IMR-90 (cell line): ENCODE data around the gene ICAM4. TPM values are rescaled to one million over a fixed set of nuclear protein-coding genes. Genes with fewer than 3 reads are reported as not detected.

Source experiments
- ATAC-seq: fragments of 200-7000 bp; cut with Tn5 transposase; 2 replicates; pipeline ENCODE4 v1.9.1; 2020; ENCODE audit warnings: low read depth, mild to moderate bottlenecking, moderate library complexity
- BruUV-seq: library from RNA; stranded (reverse); fragments of 400-500 nt; replicated peaks from 2 replicates; lab custom pipeline; 2021; lab: Mats Ljungman, UMichigan
- CTCF ChIA-PET: fragments of 300-600 bp; formaldehyde crosslinking; extraction: SDS; loops from one replicate; lab custom pipeline; 2021; ENCODE audit warnings: antibody characterized with exemption; lab: Yijun Ruan, JAX
- POLR2A ChIA-PET: fragments of 300-600 bp; sonication (Branson Sonifier 250); formaldehyde crosslinking; loops from one replicate; lab custom pipeline; 2022; ENCODE audit warnings: antibody characterized with exemption; ENCODE audit not compliant: unreplicated experiment; lab: Charles Lee
- DNase-seq: peaks from one replicate; pipeline ENCODE4 v3.0.0; 2013
- H2AFZ ChIP-seq: replicated peaks from 2 replicates; pipeline ENCODE3; 2013; ENCODE audit warnings: low read length, mild to moderate bottlenecking; ENCODE audit not compliant: poor library complexity
- H2AK5ac ChIP-seq: 2 replicates; pipeline ENCODE4 v1.6.1; 2013; ENCODE audit warnings: low read depth, low read length, inconsistent platforms
- H2AK9ac ChIP-seq: replicated peaks from 2 replicates; pipeline ENCODE3; 2013; ENCODE audit warnings: mild to moderate bottlenecking, low read depth, low read length, moderate library complexity; ENCODE audit not compliant: poor library complexity
- H2BK120ac ChIP-seq: 2 replicates; pipeline ENCODE4 v1.6.1; 2013; ENCODE audit warnings: low read depth, low read length, inconsistent platforms
- H2BK15ac ChIP-seq: 3 replicates; pipeline ENCODE4 v1.6.1; 2013; ENCODE audit warnings: low read depth, low read length, inconsistent platforms
- H2BK20ac ChIP-seq: 2 replicates; pipeline ENCODE4 v1.6.1; 2013; ENCODE audit warnings: low read depth, mild to moderate bottlenecking, inconsistent platforms, low read length, moderate library complexity
- H2BK5ac ChIP-seq: 2 replicates; pipeline ENCODE4 v1.6.1; 2013; ENCODE audit warnings: mild to moderate bottlenecking, low read depth, low read length, inconsistent platforms; ENCODE audit not compliant: poor library complexity, severe bottlenecking
- H3K14ac ChIP-seq: replicated peaks from 2 replicates; pipeline ENCODE4 v1.6.1; 2013; ENCODE audit warnings: low read depth, low read length, inconsistent platforms
- H3K18ac ChIP-seq: 2 replicates; pipeline ENCODE4 v1.6.1; 2013; ENCODE audit warnings: low read depth, low read length, control low read depth
- H3K23ac ChIP-seq: 2 replicates; pipeline ENCODE4 v1.6.1; 2013; ENCODE audit warnings: low read depth, low read length, inconsistent platforms
- H3K27ac ChIP-seq: 2 replicates; pipeline ENCODE4 v1.5.1; 2013; ENCODE audit warnings: mild to moderate bottlenecking, control low read depth, low read length; ENCODE audit not compliant: insufficient read depth
- H3K27me3 ChIP-seq: 2 replicates; pipeline ENCODE4 v1.6.1; 2013; ENCODE audit warnings: low read length; ENCODE audit not compliant: control insufficient read depth, insufficient read depth
- H3K36me3 ChIP-seq: 2 replicates; pipeline ENCODE4 v1.6.1; 2013; ENCODE audit warnings: low read length, mixed read lengths; ENCODE audit not compliant: control insufficient read depth, insufficient read depth
- H3K4ac ChIP-seq: 2 replicates; pipeline ENCODE4 v1.6.1; 2013; ENCODE audit warnings: low read depth, low read length, inconsistent platforms
- H3K4me1 ChIP-seq: 2 replicates; pipeline ENCODE4 v1.6.1; 2013; ENCODE audit warnings: low read length, mixed read lengths; ENCODE audit not compliant: control insufficient read depth, insufficient read depth
- H3K4me2 ChIP-seq: 2 replicates; pipeline ENCODE4 v1.6.1; 2013; ENCODE audit warnings: low read depth, mild to moderate bottlenecking, control low read depth, low read length, moderate library complexity
- H3K4me3 ChIP-seq: 2 replicates; pipeline ENCODE4 v1.5.1; 2013; ENCODE audit warnings: low read depth, mild to moderate bottlenecking, control low read depth, low read length, moderate library complexity; ENCODE audit not compliant: insufficient read depth
- H3K56ac ChIP-seq: 2 replicates; pipeline ENCODE4 v1.6.1; 2013; ENCODE audit warnings: low read length, inconsistent platforms; ENCODE audit not compliant: insufficient read depth; ENCODE audit errors: extremely low read depth
- H3K79me1 ChIP-seq, 2 experiments: 2 replicates each; pipeline ENCODE4 v1.6.1; 2013; ENCODE audit warnings: low read length in 2 of 2, inconsistent platforms in 1 of 2, low read depth in 1 of 2
- H3K9ac ChIP-seq: 2 replicates; pipeline ENCODE4 v1.6.1; 2013; ENCODE audit warnings: low read depth, low read length, control low read depth
- H3K9me1 ChIP-seq: 2 replicates; pipeline ENCODE4 v1.6.1; 2013; ENCODE audit warnings: low read length, inconsistent platforms; ENCODE audit not compliant: insufficient read depth
- H3K9me3 ChIP-seq: 2 replicates; pipeline ENCODE4 v1.6.1; 2013; ENCODE audit warnings: low read length; ENCODE audit not compliant: control insufficient read depth, insufficient read depth
- H4K20me1 ChIP-seq: 2 replicates; pipeline ENCODE4 v1.6.1; 2013; ENCODE audit warnings: low read length, inconsistent platforms; ENCODE audit not compliant: insufficient read depth
- H4K5ac ChIP-seq: 2 replicates; pipeline ENCODE4 v1.6.1; 2013; ENCODE audit warnings: mild to moderate bottlenecking, low read depth, low read length, control low read depth
- H4K8ac ChIP-seq, 2 experiments: 2 replicates each; pipeline ENCODE4 v1.6.1; 2013; ENCODE audit warnings: low read depth in 2 of 2, low read length in 2 of 2, control low read depth in 1 of 2, inconsistent platforms in 1 of 2
- H4K91ac ChIP-seq: 2 replicates; pipeline ENCODE4 v1.6.1; 2013; ENCODE audit warnings: low read depth, low read length, inconsistent platforms; ENCODE audit not compliant: insufficient read depth
- BHLHE40 ChIP-seq: fragments of 150-350 bp; IDR thresholded peaks from 2 replicates; pipeline ENCODE4 v1.6.1; 2016; ENCODE audit warnings: mild to moderate bottlenecking, low read depth, low read length
- CEBPB ChIP-seq: IDR thresholded peaks from 2 replicates; pipeline ENCODE4 v1.6.1; 2012; ENCODE audit warnings: low read depth, low read length, improper control_type of control experiment
- CHD1 ChIP-seq: IDR thresholded peaks from 2 replicates; pipeline ENCODE4 v1.6.1; 2012; ENCODE audit warnings: low read depth, low read length, improper control_type of control experiment
- ELK1 ChIP-seq: fragments of 150-350 bp; IDR thresholded peaks from 2 replicates; pipeline ENCODE4 v1.6.1; 2016; ENCODE audit warnings: low read depth, mild to moderate bottlenecking, low read length, moderate library complexity, borderline replicate concordance
- FOS ChIP-seq: fragments of 150-350 bp; IDR thresholded peaks from 2 replicates; pipeline ENCODE4 v1.6.1; 2016; ENCODE audit warnings: low read depth, low read length
- MAFK ChIP-seq: IDR thresholded peaks from 2 replicates; pipeline ENCODE4 v1.6.1; 2012; ENCODE audit warnings: low read depth, low read length, improper control_type of control experiment
- MAZ ChIP-seq: IDR thresholded peaks from 2 replicates; pipeline ENCODE4 v1.6.1; 2012; ENCODE audit warnings: low read depth, mild to moderate bottlenecking, low read length, improper control_type of control experiment, moderate library complexity, borderline replicate concordance
- MXI1 ChIP-seq: IDR thresholded peaks from 2 replicates; pipeline ENCODE4 v1.6.1; 2012; ENCODE audit warnings: low read depth, mild to moderate bottlenecking, low read length, moderate library complexity, borderline replicate concordance
- NFE2L2 ChIP-seq: fragments of 150-350 bp; IDR thresholded peaks from 2 replicates; pipeline ENCODE4 v1.6.1; 2016; ENCODE audit warnings: low read depth, mild to moderate bottlenecking, low read length
- POLR2A ChIP-seq: IDR thresholded peaks from 2 replicates; pipeline ENCODE4 v1.6.1; 2012; ENCODE audit warnings: mild to moderate bottlenecking, low read depth, low read length
- RAD21 ChIP-seq: IDR thresholded peaks from 2 replicates; pipeline ENCODE4 v1.6.1; 2012; ENCODE audit warnings: low read length, improper control_type of control experiment
- RCOR1 ChIP-seq: IDR thresholded peaks from 2 replicates; pipeline ENCODE4 v1.6.1; 2012; ENCODE audit warnings: mild to moderate bottlenecking, low read length, improper control_type of control experiment; ENCODE audit not compliant: insufficient replicate concordance
- RFX5 ChIP-seq: IDR thresholded peaks from 2 replicates; pipeline ENCODE4 v1.8.0; 2012; ENCODE audit warnings: low read depth, mild to moderate bottlenecking, low read length, moderate library complexity
- SMC3 ChIP-seq: fragments of 150-350 bp; IDR thresholded peaks from 2 replicates; pipeline ENCODE4 v1.6.1; 2016; ENCODE audit warnings: low read depth, mild to moderate bottlenecking, antibody characterized with exemption, low read length, moderate library complexity
- WGBS, 2 experiments: methylation state at CpG; one replicate each; pipeline versions ENCODE4 v1.1.5 to v1.1.7; 2013; ENCODE audit warnings: missing lambda C conversion rate in 2 of 2; ENCODE audit not compliant: insufficient read length in 1 of 2; ENCODE audit errors: extremely low coverage in 2 of 2; 5-methylcytosine and 5-hydroxymethylcytosine counted together
- dilution Hi-C: fragments of 300-500 bp; cut with HindIII; formaldehyde crosslinking; loops from one replicate; pipeline ENCODE4 v1.14.3; 2018; ENCODE audit warnings: low sequenced_read_pairs; ENCODE audit not compliant: unreplicated experiment
- in situ Hi-C: fragments of 300-500 bp; cut with MboI; formaldehyde crosslinking; loops from 3 replicates; pipeline ENCODE4 v1.14.3; 2019; ENCODE audit warnings: low sequenced_read_pairs, inconsistent platforms, mixed read lengths
- intact Hi-C: fragments of 100-400 bp; cut with micrococcal nuclease; formaldehyde crosslinking; loops from 2 replicates; pipeline ENCODE4 v1.10.0; 2022
- polyA plus RNA-seq, 3 experiments: library from polyadenylated mRNA; depleted of rRNA; stranded (reverse); fragments of >200 nt; gene quantifications; 2 replicates each; pipeline ENCODE4 v1.2.3, GENCODE V29; 2012; ENCODE audit warnings: low replicate concordance in 1 of 3
- total RNA-seq: library from RNA; depleted of rRNA; stranded (reverse); fragments of >200 nt; gene quantifications from 2 replicates; pipeline ENCODE4 v1.2.3, GENCODE V29; 2012
- TF ChIP-seq, protein P1 (sequence below): conservative IDR thresholded peaks from 2 replicates; pipeline ENCODE4 v1.5.1; 2012; ENCODE audit warnings: mild to moderate bottlenecking, low read depth, low read length, improper control_type of control experiment
- TF ChIP-seq, protein P2 (sequence below): fragments of 150-350 bp; IDR thresholded peaks from 2 replicates; pipeline ENCODE4 v1.6.1; 2017; ENCODE audit warnings: mild to moderate bottlenecking, antibody characterized with exemption, low read length, low read depth

The ICAM4 gene
- total and polyA plus RNA-seq, 2 of the 4 experiments (the other 2 are of a cell fraction), result 2.3 to 4.0 TPM

DNA sequence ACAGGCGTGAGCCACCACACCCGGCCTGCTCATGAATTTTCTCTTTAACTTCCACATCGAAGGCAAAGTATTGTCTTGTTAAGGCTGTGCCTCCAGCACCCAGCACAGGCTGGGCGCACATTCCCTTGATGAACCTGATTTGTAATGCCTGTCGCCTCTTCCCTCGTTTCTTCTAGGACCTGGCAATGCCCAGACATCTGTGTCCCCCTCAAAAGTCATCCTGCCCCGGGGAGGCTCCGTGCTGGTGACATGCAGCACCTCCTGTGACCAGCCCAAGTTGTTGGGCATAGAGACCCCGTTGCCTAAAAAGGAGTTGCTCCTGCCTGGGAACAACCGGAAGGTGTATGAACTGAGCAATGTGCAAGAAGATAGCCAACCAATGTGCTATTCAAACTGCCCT, 12.2 kb upstream of the ICAM4 start:
- Histone ChIP-seq H3K14ac (no peak overlapping the region), H2BK120ac (no peak overlapping the region), H4K20me1 (no peaks in the 10 kb centered on the region), H3K9ac (no peak overlapping the region), H4K5ac (no peak overlapping the region), H3K4me1 (peaks cover 8% of the 10 kb centered on the region), H2BK5ac (no peak overlapping the region), H2BK15ac (no peak overlapping the region), H3K9me3 (no peaks in the 10 kb centered on the region), H3K18ac (no peak overlapping the region), H3K79me1 (0 out of 4 replicates have a peak, but pooled peaks cover 0 to 6% of the 10 kb centered on the region in 2 experiments), H2BK20ac (no peak overlapping the region), H3K4me3 (no peak overlapping the region), H3K36me3 (no peaks in the 10 kb centered on the region), H3K27ac (no peak overlapping the region), H4K91ac (no peak overlapping the region), H3K27me3 (no peaks in the 10 kb centered on the region; the same call in 1 of the 2 replicates), H2AFZ (no peak overlapping the region), H2AK9ac (no peak overlapping the region), H3K4ac (no peak overlapping the region), H2AK5ac (no peak overlapping the region), H3K9me1 (0 out of 2 replicates have a peak, but pooled peaks cover 5% of the 10 kb centered on the region), H4K8ac (no peak overlapping the region), H3K23ac (no peak overlapping the region), H3K4me2 (no peak overlapping the region), H3K56ac (no peak overlapping the region)
- WGBS, 2 experiments, result 90% methylated on average over 7 of the region's 10 CpGs; no CpG with 5 or more reads in 1 of the 2 experiments
- ATAC-seq (no peak), DNase-seq (no peak)
- TF ChIP-seq NFE2L2, result no peak
- TF ChIP-seq CHD1, result no peak
- no peak for TF ChIP-seq FOS
- no peak for TF ChIP-seq CEBPB
- no peak for TF ChIP-seq RFX5
- TF ChIP-seq, protein P1, sequence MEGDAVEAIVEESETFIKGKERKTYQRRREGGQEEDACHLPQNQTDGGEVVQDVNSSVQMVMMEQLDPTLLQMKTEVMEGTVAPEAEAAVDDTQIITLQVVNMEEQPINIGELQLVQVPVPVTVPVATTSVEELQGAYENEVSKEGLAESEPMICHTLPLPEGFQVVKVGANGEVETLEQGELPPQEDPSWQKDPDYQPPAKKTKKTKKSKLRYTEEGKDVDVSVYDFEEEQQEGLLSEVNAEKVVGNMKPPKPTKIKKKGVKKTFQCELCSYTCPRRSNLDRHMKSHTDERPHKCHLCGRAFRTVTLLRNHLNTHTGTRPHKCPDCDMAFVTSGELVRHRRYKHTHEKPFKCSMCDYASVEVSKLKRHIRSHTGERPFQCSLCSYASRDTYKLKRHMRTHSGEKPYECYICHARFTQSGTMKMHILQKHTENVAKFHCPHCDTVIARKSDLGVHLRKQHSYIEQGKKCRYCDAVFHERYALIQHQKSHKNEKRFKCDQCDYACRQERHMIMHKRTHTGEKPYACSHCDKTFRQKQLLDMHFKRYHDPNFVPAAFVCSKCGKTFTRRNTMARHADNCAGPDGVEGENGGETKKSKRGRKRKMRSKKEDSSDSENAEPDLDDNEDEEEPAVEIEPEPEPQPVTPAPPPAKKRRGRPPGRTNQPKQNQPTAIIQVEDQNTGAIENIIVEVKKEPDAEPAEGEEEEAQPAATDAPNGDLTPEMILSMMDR, result no peak
- TF ChIP-seq POLR2A, result no peak
- TF ChIP-seq RAD21, result no peak
- TF ChIP-seq SMC3, result no peak
- TF ChIP-seq MAZ, result no peak
- TF ChIP-seq ELK1, result no peak
- TF ChIP-seq RCOR1, result no peak
- TF ChIP-seq, protein P2, sequence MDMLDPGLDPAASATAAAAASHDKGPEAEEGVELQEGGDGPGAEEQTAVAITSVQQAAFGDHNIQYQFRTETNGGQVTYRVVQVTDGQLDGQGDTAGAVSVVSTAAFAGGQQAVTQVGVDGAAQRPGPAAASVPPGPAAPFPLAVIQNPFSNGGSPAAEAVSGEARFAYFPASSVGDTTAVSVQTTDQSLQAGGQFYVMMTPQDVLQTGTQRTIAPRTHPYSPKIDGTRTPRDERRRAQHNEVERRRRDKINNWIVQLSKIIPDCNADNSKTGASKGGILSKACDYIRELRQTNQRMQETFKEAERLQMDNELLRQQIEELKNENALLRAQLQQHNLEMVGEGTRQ, result no peak
- TF ChIP-seq BHLHE40, result no peak
- TF ChIP-seq MAFK, result no peak
- TF ChIP-seq MXI1, result no peak
- POLR2A ChIA-PET, result interaction anchor here (0.6 kb wide), 1 partner anchor 17 kb away, joined by 4 read pairs; no protein-coding TSS in a partner anchor
- in situ Hi-C loops, result no loop called here
- intact Hi-C loops, result no loop called here
- CTCF ChIA-PET, result no interaction called here
- dilution Hi-C loops, result no loop called here
- no TSS peak for BruUV-seq
